Prostate gland (tissue), 2 donors: ENCODE measurements around the gene CDH13.

Source experiments
- POLR2AphosphoS5 ChIP-seq: sonication (generic); formaldehyde crosslinking; IDR thresholded peaks from one replicate; pipeline ENCODE4 v1.6.1; 2017; ENCODE audit warnings: antibody characterized with exemption
- TF ChIP-seq, protein P1 (sequence below), 4 experiments: fragments of 200-600 bp in 2 of 4; fragments of 450-650 bp in 2 of 4; sonication (generic) in 2 of 4; IDR thresholded peaks; 1 replicate in 3 of 4; 2 replicates in 1 of 4; pipeline ENCODE4 v1.5.1; 2016 to 2019; ENCODE audit warnings: antibody characterized with exemption in 4 of 4, mild to moderate bottlenecking in 2 of 4, moderate library complexity in 2 of 4

DNA sequence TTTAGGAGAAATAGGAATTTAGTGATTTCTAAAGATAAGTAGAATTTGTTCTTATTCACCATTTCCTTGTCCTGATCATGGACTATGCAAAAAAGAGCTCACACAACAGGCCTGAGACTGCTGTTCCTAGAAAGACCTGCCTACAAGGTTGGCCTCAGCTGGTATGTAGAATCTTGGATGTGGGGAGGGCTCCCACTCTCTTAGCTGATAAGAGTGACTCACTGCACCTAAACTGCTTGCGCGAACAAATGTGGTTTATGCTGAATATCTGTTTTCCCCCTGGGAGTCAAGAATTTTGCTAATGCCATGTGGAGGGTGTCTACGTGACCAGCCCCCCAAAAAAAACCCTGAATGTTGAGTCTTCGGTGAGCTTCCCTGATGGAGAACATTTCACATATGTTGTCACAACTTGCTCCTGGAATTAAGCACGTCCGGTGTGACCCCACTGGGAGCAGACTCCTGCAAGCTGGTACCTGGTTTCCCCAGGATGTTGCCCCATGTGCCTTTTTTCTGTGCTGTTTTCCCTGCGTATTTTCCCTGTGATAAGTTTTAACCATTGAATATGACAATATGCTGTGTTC is 1112.2 kb downstream of the CDH13 start:
- TF ChIP-seq, protein P1, sequence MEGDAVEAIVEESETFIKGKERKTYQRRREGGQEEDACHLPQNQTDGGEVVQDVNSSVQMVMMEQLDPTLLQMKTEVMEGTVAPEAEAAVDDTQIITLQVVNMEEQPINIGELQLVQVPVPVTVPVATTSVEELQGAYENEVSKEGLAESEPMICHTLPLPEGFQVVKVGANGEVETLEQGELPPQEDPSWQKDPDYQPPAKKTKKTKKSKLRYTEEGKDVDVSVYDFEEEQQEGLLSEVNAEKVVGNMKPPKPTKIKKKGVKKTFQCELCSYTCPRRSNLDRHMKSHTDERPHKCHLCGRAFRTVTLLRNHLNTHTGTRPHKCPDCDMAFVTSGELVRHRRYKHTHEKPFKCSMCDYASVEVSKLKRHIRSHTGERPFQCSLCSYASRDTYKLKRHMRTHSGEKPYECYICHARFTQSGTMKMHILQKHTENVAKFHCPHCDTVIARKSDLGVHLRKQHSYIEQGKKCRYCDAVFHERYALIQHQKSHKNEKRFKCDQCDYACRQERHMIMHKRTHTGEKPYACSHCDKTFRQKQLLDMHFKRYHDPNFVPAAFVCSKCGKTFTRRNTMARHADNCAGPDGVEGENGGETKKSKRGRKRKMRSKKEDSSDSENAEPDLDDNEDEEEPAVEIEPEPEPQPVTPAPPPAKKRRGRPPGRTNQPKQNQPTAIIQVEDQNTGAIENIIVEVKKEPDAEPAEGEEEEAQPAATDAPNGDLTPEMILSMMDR (IDR thresholded peaks at IDR 0.05), result no peak
- TF ChIP-seq POLR2AphosphoS5, result no peak
